ENCODE measurements around the gene DNAH2.
A peak's percentile ranks its signal among the peaks of the same experiment; 100 is the strongest.

Gene DNAH2, protein sequence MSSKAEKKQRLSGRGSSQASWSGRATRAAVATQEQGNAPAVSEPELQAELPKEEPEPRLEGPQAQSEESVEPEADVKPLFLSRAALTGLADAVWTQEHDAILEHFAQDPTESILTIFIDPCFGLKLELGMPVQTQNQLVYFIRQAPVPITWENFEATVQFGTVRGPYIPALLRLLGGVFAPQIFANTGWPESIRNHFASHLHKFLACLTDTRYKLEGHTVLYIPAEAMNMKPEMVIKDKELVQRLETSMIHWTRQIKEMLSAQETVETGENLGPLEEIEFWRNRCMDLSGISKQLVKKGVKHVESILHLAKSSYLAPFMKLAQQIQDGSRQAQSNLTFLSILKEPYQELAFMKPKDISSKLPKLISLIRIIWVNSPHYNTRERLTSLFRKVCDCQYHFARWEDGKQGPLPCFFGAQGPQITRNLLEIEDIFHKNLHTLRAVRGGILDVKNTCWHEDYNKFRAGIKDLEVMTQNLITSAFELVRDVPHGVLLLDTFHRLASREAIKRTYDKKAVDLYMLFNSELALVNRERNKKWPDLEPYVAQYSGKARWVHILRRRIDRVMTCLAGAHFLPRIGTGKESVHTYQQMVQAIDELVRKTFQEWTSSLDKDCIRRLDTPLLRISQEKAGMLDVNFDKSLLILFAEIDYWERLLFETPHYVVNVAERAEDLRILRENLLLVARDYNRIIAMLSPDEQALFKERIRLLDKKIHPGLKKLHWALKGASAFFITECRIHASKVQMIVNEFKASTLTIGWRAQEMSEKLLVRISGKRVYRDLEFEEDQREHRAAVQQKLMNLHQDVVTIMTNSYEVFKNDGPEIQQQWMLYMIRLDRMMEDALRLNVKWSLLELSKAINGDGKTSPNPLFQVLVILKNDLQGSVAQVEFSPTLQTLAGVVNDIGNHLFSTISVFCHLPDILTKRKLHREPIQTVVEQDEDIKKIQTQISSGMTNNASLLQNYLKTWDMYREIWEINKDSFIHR (N-terminal part only)

DNA sequence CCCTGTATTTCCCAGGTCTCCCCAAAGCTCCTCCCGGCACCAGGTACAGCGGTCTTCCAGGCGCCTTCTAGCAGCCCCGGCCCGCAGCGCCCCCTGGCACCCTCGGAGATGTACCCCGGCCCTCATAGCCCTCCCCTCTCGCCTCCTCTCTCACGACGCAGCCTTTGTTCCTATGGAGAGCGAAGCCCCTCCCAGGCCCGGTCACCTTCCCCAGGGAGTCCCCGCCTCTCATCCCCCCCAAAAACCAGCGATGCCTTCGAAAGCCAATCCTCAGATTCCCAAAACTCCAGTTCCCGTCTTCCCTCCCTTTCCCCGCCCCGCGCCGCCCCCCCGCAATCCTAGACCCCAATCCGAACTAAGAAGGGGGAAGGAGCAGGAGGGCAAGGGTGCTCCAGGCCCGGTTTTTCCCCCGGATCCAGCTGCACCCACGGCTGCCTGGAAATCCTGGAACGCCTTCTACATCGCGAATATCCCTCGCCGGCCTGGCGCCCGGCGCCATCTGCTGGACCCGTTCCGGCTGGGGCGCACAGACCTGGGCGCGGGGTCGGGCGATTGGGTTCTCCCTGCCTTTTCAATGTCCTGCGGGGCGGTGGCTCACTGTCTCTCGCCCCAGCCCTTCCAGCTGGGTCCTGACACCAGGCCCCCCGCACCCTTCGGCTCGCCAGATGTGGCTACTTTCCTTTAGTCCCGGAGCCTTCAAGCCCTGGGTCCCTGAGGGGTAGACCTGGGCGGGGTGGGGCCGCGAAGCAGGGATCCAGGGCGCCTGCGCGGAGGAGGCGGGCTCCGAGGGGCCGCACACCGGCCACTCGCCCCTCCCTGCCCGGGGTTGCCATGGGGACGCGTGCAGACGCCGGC is at the start of gene DNAH2:
Gene DNAH2, plus strand, starts transcription at position 844 of the 855 bp plus-strand sequence. CDS start 1,991 bp downstream, outside the sequence.
- DNase-seq (ENCODE audit: low read depth in 2 of 2), result no peak

DNA sequence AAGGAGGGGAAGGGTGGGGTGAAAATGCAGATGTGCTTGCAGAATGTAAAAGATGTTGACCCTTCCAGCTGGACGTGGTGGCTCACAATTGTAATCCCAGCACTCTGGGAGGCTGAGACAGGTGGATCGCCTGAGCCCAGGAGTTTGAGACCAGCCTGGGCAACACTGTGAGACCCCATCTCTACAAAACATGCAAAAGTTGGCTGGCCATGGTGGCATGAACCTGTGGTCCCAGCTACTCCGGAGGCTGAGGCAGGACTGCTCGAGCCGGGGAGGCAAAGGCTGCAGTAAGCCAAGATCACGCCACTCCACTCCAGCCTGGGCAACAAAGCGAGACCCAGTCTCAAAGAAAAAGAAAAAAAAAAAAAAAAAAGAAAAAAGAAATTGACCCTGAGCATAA is 49.1 kb upstream of the DNAH2 start:
- DNase-seq (ENCODE audit: low read depth in 2 of 2), result no peak

DNA sequence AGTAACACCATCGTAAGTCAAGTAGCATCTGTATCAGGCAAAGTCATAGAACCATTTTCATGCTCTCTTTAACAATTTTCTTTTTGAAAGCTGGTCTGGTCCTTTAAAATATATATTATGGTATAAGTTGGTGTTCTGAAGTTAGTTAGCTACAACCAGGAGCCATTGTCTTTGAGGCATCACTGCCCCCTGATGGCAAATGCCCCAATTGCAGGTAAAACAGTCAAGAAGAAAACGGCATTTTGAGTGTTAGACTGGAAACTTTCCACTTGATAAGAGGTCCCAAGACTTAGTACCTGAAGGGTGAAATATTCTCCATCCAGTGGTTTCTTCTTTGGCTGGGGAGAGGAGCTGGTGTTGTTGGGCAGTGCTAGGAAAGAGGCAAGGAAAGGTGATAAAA is 44.3 kb upstream of the DNAH2 start:
- DNase-seq (ENCODE audit: low read depth in 2 of 2), result no peak

DNA sequence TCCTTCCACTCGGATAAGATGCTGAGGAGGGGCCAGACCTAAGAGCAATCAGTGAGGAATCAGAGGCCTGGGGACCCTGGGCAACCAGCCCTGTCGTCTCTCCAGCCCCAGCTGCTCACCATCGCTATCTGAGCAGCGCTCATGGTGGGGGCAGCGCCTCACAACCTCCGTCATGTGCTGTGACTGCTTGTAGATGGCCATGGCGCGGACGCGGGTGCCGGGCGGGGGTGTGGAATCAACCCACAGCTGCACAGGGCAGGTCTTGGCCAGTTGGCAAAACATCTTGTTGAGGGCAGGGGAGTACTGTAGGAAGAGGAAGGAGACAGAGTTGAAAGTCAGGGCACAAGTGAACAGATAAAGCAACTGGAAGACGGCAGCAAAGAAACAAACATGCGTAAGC is 42.6 kb upstream of the DNAH2 start:
- DNase-seq (ENCODE audit: low read depth in 2 of 2), result no peak

DNA sequence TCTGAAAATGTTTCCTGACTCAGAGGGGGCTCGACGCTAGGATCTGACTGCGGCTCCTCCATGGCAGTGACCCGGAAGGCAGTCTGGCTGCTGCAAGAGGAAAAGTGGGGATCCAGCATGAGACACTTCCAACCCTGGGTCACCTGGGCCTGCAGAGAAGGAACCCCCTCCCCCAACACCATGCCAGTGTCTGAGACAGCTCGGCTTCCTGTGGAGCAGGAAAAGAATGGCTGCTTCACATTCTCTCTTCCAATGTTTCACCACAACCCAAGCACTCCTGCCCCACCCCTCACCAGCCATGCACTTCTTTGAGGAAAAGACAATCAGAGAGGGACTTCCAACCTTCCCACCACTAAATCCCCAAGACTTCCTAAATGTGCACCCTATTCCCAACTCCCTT is 41.0 kb upstream of the DNAH2 start:
- DNase-seq (ENCODE audit: low read depth in 2 of 2), result no peak

DNA sequence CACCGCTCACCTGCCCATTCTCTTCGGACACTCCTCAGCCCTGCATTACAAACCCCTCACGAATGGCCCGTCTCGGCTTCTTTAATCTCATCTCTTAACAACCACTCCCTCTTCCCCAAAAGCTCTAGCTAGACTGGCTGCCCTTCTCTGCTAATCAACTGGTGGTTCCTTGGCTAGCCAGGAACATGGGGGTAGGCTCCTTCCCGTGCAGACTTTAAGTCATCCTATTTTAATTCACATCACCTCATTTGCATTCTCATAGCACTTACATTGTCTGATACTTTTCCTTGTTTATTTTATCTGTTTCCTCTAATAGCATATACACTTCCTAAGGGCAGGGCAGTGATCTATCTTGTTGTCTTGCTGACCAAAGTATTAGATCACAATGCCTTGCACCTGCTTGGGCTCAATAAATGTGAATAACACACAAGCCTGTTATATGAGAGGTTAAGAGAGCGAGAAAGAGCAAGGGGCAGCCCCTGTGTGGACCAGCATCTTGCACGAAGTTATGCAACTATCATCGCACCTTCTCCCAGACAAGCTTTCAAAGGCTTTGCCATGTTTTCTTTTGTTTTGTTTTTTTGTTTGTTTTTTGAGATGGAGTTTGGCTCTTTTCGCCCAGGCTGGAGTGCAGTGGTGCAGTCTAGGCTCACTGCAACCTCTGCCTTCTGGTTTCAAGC is 40.0 kb upstream of the DNAH2 start:
- no peak for DNase-seq (ENCODE audit: low read depth in 2 of 2)

DNA sequence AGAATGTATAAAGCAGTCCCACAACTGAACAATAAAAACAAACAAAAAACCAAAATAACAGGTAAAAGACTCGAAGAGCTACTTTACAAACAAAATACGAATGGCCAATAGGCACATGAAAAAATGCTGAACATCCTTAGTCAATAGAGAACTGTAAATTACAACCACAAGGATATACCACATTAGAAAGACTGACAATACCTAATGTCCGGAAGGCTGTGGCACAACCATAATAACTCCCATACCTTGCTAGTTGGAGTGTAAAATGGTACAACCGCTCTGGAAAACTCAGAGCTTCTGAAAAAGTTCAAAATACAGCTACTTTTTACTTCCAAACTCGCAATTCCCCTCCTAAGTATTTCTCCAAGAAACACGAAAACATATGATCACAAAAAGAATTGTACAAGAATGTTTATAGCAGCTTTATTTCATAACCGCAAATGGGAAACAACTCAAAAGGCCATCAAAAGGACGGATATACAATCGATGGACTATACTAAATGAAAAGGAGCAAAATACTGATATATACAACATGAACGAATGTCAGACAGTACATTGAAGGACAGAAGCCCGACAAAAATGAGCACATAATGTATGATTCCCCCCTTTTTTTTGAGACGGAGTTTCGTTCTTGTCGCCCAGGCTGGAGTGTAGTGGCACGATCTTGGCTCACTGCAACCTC is 32.6 kb upstream of the DNAH2 start:
- DNase-seq (ENCODE audit: low read depth in 2 of 2), result no peak

DNA sequence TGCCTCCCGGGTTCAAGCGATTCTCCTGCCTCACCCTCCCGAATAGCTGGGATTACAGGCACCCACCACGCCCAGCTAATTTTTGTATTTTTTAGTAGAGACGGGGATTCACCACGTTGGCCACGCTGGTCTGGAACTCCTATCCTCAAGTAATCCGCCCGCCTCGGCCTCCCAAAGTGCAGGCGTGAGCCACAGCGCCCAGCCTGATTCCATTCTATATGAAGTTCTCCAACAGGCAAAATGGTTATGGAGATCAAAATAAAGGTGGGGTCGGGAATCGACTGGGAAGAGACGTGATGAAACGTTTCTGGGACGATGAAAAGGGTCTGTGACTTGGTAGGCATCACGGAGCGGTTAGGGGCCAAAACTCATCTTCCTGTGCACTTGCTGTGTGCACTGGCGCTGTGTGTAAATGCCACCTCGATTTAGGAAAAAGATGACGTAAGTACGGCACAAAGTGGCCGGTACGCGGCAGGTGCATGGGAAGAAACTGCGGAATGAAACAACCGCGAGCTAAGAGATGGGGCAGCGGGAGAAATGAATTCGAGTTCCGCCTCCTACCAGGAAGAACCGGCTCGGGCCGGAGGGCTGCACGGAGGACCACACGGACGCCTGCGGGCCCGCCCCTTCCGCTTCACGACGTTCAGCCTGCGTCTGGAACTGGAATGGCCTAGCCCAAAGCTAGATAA is 31.9 kb upstream of the DNAH2 start:
- peak; percentile 67 to 69 for DNase-seq (ENCODE audit: low read depth in 2 of 2)

DNA sequence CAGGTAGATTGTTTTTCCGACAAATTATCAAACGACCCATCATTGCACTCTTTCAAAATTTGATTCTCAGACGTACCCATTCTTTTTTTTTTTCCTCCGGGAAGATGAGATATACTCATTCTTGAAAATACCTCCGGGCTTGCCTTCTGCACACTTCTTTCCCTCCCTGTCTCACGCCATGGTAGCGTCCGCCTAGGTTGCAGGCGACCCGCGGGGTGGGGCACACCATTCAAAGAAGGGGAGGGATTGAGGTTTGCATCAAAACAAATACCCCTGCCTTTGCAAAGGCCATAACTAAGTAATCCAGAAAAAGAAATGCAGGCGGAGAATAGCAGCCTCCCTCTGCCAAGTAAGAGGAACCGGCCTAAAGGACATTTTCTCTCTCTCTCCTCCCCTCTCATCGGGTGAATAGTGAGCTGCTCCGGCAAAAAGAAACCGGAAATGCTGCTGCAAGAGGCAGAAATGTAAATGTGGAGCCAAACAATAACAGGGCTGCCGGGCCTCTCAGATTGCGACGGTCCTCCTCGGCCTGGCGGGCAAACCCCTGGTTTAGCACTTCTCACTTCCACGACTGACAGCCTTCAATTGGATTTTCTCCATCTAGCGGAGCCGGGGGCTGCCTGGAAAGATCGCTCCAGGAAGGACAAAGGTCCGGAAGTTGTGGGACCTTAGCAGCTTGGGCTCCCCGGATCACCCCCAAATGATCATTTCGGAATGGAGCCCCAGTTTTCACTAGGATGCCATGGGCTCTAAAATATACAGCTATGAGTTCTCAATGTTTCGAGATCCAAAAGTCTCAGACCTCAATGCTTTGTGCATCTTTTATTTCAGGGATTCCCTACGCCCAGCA is 31.1 kb upstream of the DNAH2 start:
- peak; percentile 43 to 47 for DNase-seq (ENCODE audit: low read depth in 2 of 2)

DNA sequence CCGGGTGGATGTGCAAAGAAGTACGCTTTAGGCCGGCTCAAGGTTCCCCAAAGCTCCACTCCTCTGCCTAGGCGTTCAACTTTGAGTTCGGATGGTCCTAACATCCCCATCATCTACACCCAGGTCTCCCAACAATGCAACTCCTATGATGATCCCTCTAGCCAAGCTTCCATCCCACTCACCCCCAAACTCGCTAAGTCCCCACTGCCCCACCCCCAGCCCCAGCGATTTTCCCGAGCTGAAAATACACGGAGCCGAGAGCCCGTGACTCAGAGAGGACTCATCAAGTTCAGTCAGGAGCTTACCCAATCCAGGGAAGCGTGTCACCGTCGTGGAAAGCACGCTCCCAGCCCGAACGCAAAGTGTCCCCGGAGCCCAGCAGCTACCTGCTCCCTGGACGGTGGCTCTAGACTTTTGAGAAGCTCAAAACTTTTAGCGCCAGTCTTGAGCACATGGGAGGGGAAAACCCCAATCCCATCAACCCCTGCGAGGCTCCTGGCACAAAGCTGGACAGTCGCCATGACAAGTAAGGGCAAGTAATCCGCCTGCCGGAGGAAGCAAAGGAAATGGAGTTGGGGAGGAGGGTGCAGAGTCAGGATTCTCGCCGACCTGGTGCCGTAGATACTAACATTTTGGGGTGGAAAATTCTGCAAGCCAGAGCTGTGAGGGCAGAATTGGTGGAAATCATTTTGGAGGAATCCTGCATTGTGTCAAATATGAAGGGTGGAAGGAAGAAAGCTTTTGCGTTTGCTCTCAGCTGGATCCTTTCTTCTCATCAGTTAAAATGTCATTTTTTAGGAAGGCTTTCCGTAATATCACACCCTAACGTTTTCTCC is 30.3 kb upstream of the DNAH2 start, which contains the start of gene TP53:
Gene TP53, minus strand, starts transcription at position 419 of the 836 bp plus-strand sequence. CDS start 10,896 bp downstream, outside the sequence.
- peak; percentile 72 to 76 for DNase-seq (ENCODE audit: low read depth in 2 of 2)

DNA sequence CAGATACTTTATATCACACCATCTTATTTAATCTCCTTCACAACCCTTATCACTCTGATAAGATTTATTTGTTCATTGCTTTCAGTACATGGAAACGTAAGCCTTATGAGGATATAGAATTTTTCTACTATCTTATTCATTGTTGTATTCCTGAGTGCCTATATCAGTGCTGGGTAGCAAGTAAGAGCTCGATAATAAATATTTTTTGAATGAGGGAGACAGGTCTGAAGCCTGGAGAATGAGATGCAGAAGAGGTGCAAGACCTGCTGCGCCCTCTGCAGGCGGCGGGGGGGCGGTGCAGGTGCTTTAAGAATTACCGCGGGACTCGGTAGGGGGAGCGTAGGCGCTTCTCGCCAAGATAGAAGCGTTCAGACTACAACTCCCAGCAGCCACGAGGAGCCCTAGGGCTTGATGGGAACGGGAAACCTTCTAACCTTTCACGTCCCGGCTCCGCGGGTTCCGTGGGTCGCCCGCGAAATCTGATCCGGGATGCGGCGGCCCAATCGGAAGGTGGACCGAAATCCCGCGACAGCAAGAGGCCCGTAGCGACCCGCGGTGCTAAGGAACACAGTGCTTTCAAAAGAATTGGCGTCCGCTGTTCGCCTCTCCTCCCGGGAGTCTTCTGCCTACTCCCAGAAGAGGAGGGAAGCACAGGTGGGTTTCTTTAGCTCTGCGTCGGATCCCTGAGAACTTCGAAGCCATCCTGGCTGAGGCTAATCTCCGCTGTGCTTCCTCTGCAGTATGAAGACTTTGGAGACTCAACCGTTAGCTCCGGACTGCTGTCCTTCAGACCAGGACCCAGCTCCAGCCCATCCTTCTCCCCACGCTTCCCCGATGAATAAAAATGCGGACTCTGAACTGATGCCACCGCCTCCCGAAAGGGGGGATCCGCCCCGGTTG is 29.4 kb upstream of the DNAH2 start, which contains the start of gene WRAP53:
Gene WRAP53, plus strand, starts transcription at position 570 of the 900 bp plus-strand sequence. Its CDS starts 172 bp downstream, at position 742.
- peak; percentile 91 to 95 for DNase-seq (ENCODE audit: low read depth in 2 of 2)

DNA sequence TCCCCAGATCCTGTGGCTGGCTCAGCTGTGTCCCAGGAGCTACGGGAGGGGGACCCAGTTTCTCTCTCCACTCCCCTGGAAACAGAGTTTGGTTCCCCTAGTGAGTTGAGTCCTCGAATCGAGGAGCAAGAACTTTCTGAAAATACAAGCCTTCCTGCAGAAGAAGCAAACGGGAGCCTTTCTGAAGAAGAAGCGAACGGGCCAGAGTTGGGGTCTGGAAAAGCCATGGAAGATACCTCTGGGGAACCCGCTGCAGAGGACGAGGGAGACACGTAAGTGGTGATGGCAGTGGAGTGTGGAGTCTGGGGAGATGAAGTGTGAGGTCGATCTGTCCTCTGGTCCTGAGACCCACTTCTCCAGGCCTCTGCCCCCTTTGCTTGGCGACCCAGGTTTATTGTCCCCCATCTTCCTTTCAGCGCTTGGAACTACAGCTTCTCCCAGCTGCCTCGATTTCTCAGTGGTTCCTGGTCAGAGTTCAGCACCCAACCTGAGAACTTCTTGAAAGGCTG is 28.7 kb upstream of the DNAH2 start:
- no peak for DNase-seq (ENCODE audit: low read depth in 2 of 2)

DNA sequence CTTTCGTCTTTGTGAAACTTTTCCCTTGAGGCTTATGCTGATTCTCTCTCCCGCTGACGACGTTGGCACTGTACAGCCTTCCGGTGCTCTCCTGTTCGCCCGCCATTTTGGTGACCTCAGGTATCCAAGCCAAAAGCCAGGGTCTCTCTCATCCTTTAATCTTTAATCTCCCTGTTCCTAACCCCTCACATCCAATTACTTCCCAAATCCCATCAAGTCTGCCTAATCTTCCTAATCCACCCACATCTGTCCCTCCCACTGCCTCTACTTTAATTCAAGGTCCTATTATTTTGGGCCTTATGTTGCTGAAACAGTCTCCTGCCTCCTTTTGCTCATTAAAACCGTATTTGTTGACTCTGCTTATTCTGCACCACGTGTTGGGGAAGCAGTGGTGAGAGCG is 22.0 kb upstream of the DNAH2 start:
- DNase-seq (ENCODE audit: low read depth in 2 of 2), result no peak

DNA sequence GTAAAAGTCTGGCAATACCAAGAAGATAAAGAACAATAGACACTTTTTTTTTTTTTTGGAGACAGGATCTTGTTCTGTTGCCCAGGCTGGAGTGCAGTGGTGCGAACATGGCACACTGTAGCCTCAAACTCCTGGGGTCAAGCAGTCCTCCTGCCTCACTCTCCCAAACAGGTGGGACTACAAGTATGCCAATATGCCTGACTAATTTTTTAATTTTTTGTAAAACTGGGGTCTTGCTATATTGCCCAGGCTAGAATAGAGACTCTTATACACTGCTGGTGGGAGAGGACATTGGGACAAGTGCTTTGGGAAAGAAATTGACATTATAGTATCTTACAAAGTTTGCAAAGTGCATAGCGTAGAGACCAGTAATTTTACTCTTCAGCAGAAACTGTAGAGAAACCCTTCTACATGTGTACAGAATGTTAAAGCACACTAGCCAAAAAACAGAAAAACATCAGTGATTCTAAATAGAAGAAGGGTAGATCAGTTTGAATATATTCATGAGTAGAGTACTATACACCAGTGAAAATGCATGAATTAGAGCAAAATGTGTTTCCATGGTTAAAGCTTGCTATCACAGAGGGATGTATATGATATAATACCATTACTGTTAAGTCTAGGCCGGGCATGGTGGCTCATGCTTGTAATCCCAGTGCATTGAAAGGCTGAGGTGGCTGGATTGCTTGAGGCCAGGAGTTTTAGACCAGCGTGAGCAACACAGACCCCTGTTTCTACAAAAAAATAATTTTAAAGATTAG is 19.5 kb upstream of the DNAH2 start:
- DNase-seq (ENCODE audit: low read depth in 2 of 2), result no peak

DNA sequence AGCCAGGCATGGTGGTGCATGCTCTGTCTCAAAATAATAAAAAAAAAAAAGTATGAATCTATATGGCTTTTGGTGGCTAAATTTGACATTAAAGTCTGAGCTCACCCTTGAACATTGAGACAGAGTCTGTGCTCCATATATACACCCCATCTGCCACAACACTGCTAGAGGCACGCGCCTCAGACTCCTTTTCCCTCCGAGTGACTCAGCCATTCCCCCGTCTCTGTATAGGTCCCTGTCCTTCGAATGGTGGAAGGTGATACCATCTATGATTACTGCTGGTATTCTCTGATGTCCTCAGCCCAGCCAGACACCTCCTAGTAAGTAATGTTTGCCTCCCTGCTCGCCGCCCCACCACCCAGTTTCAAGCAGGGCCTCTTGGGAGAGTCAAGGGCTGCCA is 17.0 kb upstream of the DNAH2 start:
- no peak for DNase-seq (ENCODE audit: low read depth in 2 of 2)

DNA sequence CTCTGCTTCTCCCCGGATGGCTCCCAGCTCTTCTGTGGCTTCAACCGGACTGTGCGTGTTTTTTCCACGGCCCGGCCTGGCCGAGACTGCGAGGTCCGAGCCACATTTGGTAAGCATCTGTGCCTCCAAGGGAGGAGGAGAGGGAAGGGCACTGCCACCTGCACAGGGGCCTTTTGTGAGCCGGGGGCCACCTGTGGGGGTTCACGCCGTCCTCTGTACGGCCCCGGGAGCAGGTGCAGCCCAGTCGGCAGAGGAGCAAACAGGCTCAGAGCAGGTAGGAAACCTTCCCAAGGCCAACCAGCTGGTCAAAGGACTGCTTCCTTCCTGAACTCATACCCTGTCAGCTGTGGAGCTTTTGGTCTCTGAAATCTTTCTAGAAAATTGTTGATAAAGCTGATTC is 15.9 kb upstream of the DNAH2 start:
- no peak for DNase-seq (ENCODE audit: low read depth in 2 of 2)
